ENCODE results near the gene UNC119. TPM values are rescaled to one million over a fixed set of nuclear protein-coding genes. Genes with fewer than 3 reads are reported as not detected.

UNC119 gene
- total RNA-seq, 1 donor from 2014 or later: 66.2 TPM

- H3K4me1 Mint-ChIP-seq: peaks cover 28% of the 10 kb centered on the region
- peaks cover 11% of the 10 kb centered on the region for H3K36me3 Mint-ChIP-seq
- no peak overlapping the region for H3K4me3 Mint-ChIP-seq
- TF ChIP-seq, protein P1, sequence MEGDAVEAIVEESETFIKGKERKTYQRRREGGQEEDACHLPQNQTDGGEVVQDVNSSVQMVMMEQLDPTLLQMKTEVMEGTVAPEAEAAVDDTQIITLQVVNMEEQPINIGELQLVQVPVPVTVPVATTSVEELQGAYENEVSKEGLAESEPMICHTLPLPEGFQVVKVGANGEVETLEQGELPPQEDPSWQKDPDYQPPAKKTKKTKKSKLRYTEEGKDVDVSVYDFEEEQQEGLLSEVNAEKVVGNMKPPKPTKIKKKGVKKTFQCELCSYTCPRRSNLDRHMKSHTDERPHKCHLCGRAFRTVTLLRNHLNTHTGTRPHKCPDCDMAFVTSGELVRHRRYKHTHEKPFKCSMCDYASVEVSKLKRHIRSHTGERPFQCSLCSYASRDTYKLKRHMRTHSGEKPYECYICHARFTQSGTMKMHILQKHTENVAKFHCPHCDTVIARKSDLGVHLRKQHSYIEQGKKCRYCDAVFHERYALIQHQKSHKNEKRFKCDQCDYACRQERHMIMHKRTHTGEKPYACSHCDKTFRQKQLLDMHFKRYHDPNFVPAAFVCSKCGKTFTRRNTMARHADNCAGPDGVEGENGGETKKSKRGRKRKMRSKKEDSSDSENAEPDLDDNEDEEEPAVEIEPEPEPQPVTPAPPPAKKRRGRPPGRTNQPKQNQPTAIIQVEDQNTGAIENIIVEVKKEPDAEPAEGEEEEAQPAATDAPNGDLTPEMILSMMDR (IDR thresholded peaks at IDR 0.05; ENCODE audit: unreplicated experiment): no peak
- no peak for DNase-seq (ENCODE audit: low spot score in 2 of 2, unreplicated experiment in 2 of 2)
- no peaks in the 10 kb centered on the region for H3K27me3 Mint-ChIP-seq (ENCODE audit: low read depth)
- H3K9me3 Mint-ChIP-seq: no peaks in the 10 kb centered on the region
- H3K27ac Mint-ChIP-seq: no peak overlapping the region
Observed at GRCh38 chr17:28549236-28550132, 2.9 kb downstream of the UNC119 start.

- Mint-ChIP-seq H3K4me3 (no peak overlapping the region), H3K9me3 (no peaks in the 10 kb centered on the region), H3K36me3 (peaks cover 3% of the 10 kb centered on the region), H3K4me1 (peaks cover 28% of the 10 kb centered on the region), H3K27me3 (ENCODE audit: low read depth) (no peaks in the 10 kb centered on the region), H3K27ac (no peak overlapping the region)
- no peak for DNase-seq (ENCODE audit: low spot score in 2 of 2, unreplicated experiment in 2 of 2)
- TF ChIP-seq, protein P1 (IDR thresholded peaks at IDR 0.05; ENCODE audit: unreplicated experiment): peak; percentile 59
Observed at GRCh38 chr17:28548417-28549130, 3.9 kb downstream of the UNC119 start.

- no peaks in the 10 kb centered on the region for H3K9me3 Mint-ChIP-seq
- no peak overlapping the region for H3K4me3 Mint-ChIP-seq
- peak; percentile 47 to 72 for DNase-seq (ENCODE audit: low spot score in 2 of 2, unreplicated experiment in 2 of 2)
- peaks cover 26% of the 10 kb centered on the region for H3K4me1 Mint-ChIP-seq
- H3K27me3 Mint-ChIP-seq (ENCODE audit: low read depth): no peaks in the 10 kb centered on the region
- TF ChIP-seq, protein P1 (IDR thresholded peaks at IDR 0.05; ENCODE audit: unreplicated experiment): peak; percentile 88
- peaks cover 2% of the 10 kb centered on the region for H3K36me3 Mint-ChIP-seq
- H3K27ac Mint-ChIP-seq: no peak overlapping the region
Observed at GRCh38 chr17:28547623-28548416, 4.6 kb downstream of the UNC119 start.

- Mint-ChIP-seq H3K27ac (no peak overlapping the region), H3K9me3 (no peaks in the 10 kb centered on the region), H3K36me3 (peaks cover 2% of the 10 kb centered on the region), H3K27me3 (ENCODE audit: low read depth) (no peaks in the 10 kb centered on the region), H3K4me3 (no peak overlapping the region), H3K4me1 (peaks cover 24% of the 10 kb centered on the region)
- DNase-seq (ENCODE audit: low spot score in 2 of 2, unreplicated experiment in 2 of 2): no peak
- TF ChIP-seq, protein P1 (IDR thresholded peaks at IDR 0.05; ENCODE audit: unreplicated experiment): no peak
Observed at GRCh38 chr17:28547096-28547622, 5.3 kb downstream of the UNC119 start.

DNA sequence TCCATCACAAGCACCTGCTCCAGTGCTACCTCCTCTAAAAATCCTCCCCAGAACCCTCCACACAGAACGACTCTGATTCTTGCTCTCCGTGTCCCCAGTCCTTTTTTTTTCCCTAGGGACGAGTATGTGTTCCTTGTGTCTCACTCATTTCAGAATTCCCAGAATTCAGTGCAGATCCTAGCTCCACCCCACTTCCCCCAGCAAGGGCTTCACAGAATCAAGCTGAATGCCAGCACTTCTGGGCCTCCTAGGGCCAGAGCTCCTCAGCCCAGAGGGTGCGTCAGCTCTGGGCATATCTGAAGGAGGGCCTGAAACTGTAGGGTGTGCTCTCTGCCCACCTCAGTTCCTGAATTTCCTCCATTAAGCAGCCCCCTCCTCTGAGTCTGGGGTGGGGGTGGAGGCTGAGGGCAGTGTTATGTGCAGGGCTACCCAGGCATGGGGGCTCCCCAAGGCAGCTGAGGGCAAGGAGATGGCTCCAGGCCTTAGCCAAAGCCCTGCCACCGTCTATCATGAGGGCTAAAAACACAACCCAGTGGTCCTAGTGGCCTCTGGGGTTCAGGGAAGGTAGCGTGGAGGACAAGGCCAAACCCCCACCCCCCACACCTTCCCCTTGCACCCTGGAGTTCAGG lies 6.5 kb downstream of the UNC119 start:
- peaks cover 14% of the 10 kb centered on the region for H3K4me1 Mint-ChIP-seq
- peaks cover 2% of the 10 kb centered on the region for H3K36me3 Mint-ChIP-seq
- H3K27ac Mint-ChIP-seq: no peak overlapping the region
- no peak for DNase-seq (ENCODE audit: low spot score in 2 of 2, unreplicated experiment in 2 of 2)
- no peaks in the 10 kb centered on the region for H3K9me3 Mint-ChIP-seq
- H3K27me3 Mint-ChIP-seq (ENCODE audit: low read depth): no peaks in the 10 kb centered on the region
- TF ChIP-seq, protein P1 (IDR thresholded peaks at IDR 0.05; ENCODE audit: unreplicated experiment): no peak
- H3K4me3 Mint-ChIP-seq: no peak overlapping the region

Measured in mesothelial cell of epicardium (in vitro differentiated cells).